SK-N-SH (cell line): ENCODE measurements around the gene FBXO2. TPM values are rescaled to one million over a fixed set of nuclear protein-coding genes. Genes with fewer than 3 reads are reported as not detected.

Source experiments
- CTCF ChIA-PET: fragments of 300-600, 350-600 bp; formaldehyde crosslinking; extraction: SDS; loops from one replicate; lab custom pipeline; 2021; lab: Yijun Ruan, JAX
- POLR2A ChIA-PET: fragments of 350-600 bp; sonication (Branson Sonifier 250); formaldehyde crosslinking; extraction: SDS; loops from one replicate; lab custom pipeline; 2020; ENCODE audit warnings: antibody characterized with exemption, inconsistent platforms; lab: Yijun Ruan, JAX
- DNase-seq: peaks from one replicate; pipeline ENCODE4 v3.0.0; 2012
- H2AFZ ChIP-seq: fragments of 200-600 bp; sonication (generic); 2 replicates; pipeline ENCODE4 v1.8.1; 2016; ENCODE audit warnings: antibody characterized with exemption, mild to moderate bottlenecking, low read depth
- H3F3A ChIP-seq: fragments of 200-600 bp; sonication (generic); replicated peaks from 2 replicates; pipeline ENCODE3; 2016; ENCODE audit warnings: antibody characterized with exemption, mild to moderate bottlenecking; ENCODE audit not compliant: insufficient read depth
- H3K27ac ChIP-seq, 2 experiments: fragments of 200-500 bp in 1 of 2; fragments of 200-600 bp in 1 of 2; sonication (Bioruptor generic) in 1 of 2; sonication (generic), shearing (Covaris generic) in 1 of 2; 2 replicates each; pipeline versions ENCODE4 v1.5.1 to v1.6.1; 2014 to 2016; ENCODE audit warnings: low read depth in 2 of 2, inconsistent platforms in 1 of 2, low read length in 1 of 2, mild to moderate bottlenecking in 1 of 2, mixed read lengths in 1 of 2
- H3K27me3 ChIP-seq: fragments of 200-600 bp; sonication (generic), shearing (Covaris generic); 2 replicates; pipeline ENCODE4 v1.6.1; 2016; ENCODE audit warnings: mixed run types; ENCODE audit not compliant: insufficient read depth
- H3K36me3 ChIP-seq, 2 experiments: fragments of 200-500 bp in 1 of 2; fragments of 200-600 bp in 1 of 2; sonication (Bioruptor generic) in 1 of 2; sonication (generic) in 1 of 2; replicated peaks in 1 of 2; 2 replicates each; pipeline versions ENCODE3 to v1.5.1; 2014 to 2016; ENCODE audit warnings: low read length in 1 of 2, mild to moderate bottlenecking in 1 of 2; ENCODE audit not compliant: insufficient read depth in 2 of 2, control insufficient read depth in 1 of 2
- H3K4me1 ChIP-seq, 2 experiments: fragments of 200-500 bp in 1 of 2; fragments of 200-600 bp in 1 of 2; sonication (Bioruptor generic) in 1 of 2; sonication (generic), shearing (Covaris generic) in 1 of 2; 2 replicates each; pipeline versions ENCODE4 v1.5.1 to v1.6.1; 2014 to 2016; ENCODE audit warnings: low read depth in 1 of 2, low read length in 1 of 2, mixed run types in 1 of 2; ENCODE audit not compliant: insufficient read depth in 2 of 2, control insufficient read depth in 1 of 2
- H3K4me2 ChIP-seq: fragments of 200-600 bp; sonication (generic), shearing (Covaris generic); 2 replicates; pipeline ENCODE4 v1.6.1; 2017; ENCODE audit warnings: mixed run types
- H3K4me3 ChIP-seq, 2 experiments: fragments of 200-500 bp in 1 of 2; fragments of 200-600 bp in 1 of 2; sonication (Bioruptor generic) in 1 of 2; sonication (generic), shearing (Covaris generic) in 1 of 2; 2 replicates each; pipeline versions ENCODE4 v1.5.1 to v1.8.1; 2014 to 2016; ENCODE audit warnings: low read depth in 2 of 2, inconsistent platforms in 1 of 2, low read length in 1 of 2, mild to moderate bottlenecking in 1 of 2, mixed read lengths in 1 of 2, moderate library complexity in 1 of 2
- H3K79me2 ChIP-seq: fragments of 200-600 bp; sonication (generic); 2 replicates; pipeline ENCODE4 v1.8.1; 2017; ENCODE audit warnings: mild to moderate bottlenecking; ENCODE audit not compliant: insufficient read depth
- H3K9ac ChIP-seq: fragments of 200-600 bp; sonication (generic); 2 replicates; pipeline ENCODE4 v1.6.1; 2017; ENCODE audit warnings: mixed run types
- H3K9me2 ChIP-seq: fragments of 200-600 bp; sonication (generic); 2 replicates; pipeline ENCODE4 v1.6.1; 2017; ENCODE audit warnings: mixed run types
- H3K9me3 ChIP-seq: fragments of 200-600 bp; sonication (generic); 2 replicates; pipeline ENCODE4 v1.6.1; 2017; ENCODE audit warnings: mixed run types, mild to moderate bottlenecking, moderate library complexity
- H4K20me1 ChIP-seq: fragments of 200-600 bp; sonication (generic); 2 replicates; pipeline ENCODE4 v1.6.1; 2017; ENCODE audit warnings: mild to moderate bottlenecking, mixed run types; ENCODE audit not compliant: insufficient read depth
- CHD2 ChIP-seq: fragments of 150-350 bp; IDR thresholded peaks from 2 replicates; pipeline ENCODE4 v1.6.1; 2018; ENCODE audit warnings: low read length; ENCODE audit not compliant: partially characterized antibody
- CTCF ChIP-seq: fragments of 200-600 bp; sonication (generic); IDR thresholded peaks from 2 replicates; pipeline ENCODE4 v1.6.1; 2017; ENCODE audit warnings: antibody characterized with exemption, mild to moderate bottlenecking, moderate library complexity
- ELF1 ChIP-seq: IDR thresholded peaks from 2 replicates; pipeline ENCODE4 v1.4.0; 2012
- GATA2 ChIP-seq: sonication (generic); formaldehyde crosslinking; IDR thresholded peaks from 2 replicates; pipeline ENCODE4 v1.5.0; 2020; ENCODE audit warnings: mild to moderate bottlenecking, missing genetic modification reagents
- IRF3 ChIP-seq: fragments of 150-350 bp; IDR thresholded peaks from 2 replicates; pipeline ENCODE4 v1.6.1; 2016; ENCODE audit warnings: mild to moderate bottlenecking, low read depth, low read length
- MEF2A ChIP-seq: IDR thresholded peaks from 2 replicates; pipeline ENCODE4 v1.4.0; 2012; ENCODE audit warnings: low read depth, borderline replicate concordance
- NFIC ChIP-seq: IDR thresholded peaks from 2 replicates; pipeline ENCODE4 v1.4.0; 2012; ENCODE audit warnings: borderline replicate concordance
- POLR2AphosphoS5 ChIP-seq: IDR thresholded peaks from 2 replicates; pipeline ENCODE4 v1.6.1; 2012; ENCODE audit warnings: low read depth, low read length
- RAD21 ChIP-seq: IDR thresholded peaks from 2 replicates; pipeline ENCODE4 v1.6.1; 2012; ENCODE audit warnings: mild to moderate bottlenecking, low read length
- RCOR1 ChIP-seq: fragments of 150-350 bp; IDR thresholded peaks from 2 replicates; pipeline ENCODE4 v1.6.1; 2017; ENCODE audit warnings: antibody characterized with exemption, low read length
- REST ChIP-seq: IDR thresholded peaks from 2 replicates; pipeline ENCODE4 v1.6.1; 2012; ENCODE audit warnings: mild to moderate bottlenecking, low read depth, low read length, moderate library complexity
- SIN3A ChIP-seq: IDR thresholded peaks from 2 replicates; pipeline ENCODE4 v1.6.1; 2012; ENCODE audit warnings: low read depth, mild to moderate bottlenecking, low read length, moderate library complexity, borderline replicate concordance
- SMC3 ChIP-seq: IDR thresholded peaks from 2 replicates; pipeline ENCODE4 v1.6.1; 2012; ENCODE audit warnings: low read depth, low read length, improper control_type of control experiment
- TCF12 ChIP-seq: IDR thresholded peaks from 2 replicates; pipeline ENCODE4 v1.4.0; 2012
- USF1 ChIP-seq: IDR thresholded peaks from 2 replicates; pipeline ENCODE4 v1.4.0; 2012; ENCODE audit warnings: low read depth, borderline replicate concordance
- USF2 ChIP-seq: fragments of 150-350 bp; IDR thresholded peaks from 2 replicates; pipeline ENCODE4 v1.6.1; 2017; ENCODE audit warnings: antibody characterized with exemption, low read length, low read depth, borderline replicate concordance
- WGBS: methylation state at CpG from one replicate; pipeline ENCODE4 v1.1.6; 2017; ENCODE audit warnings: low lambda C conversion rate; 5-methylcytosine and 5-hydroxymethylcytosine counted together
- polyA plus RNA-seq, 3 experiments: library from polyadenylated mRNA; depleted of rRNA; stranded (reverse); fragments of >200 nt; gene quantifications; 2 replicates each; pipeline ENCODE4 v1.2.3, GENCODE V29; 2012

The FBXO2 gene
- polyA plus RNA-seq, 1 of the 3 experiments (the other 2 are of a cell fraction): 21.7 TPM

GRCh38 chr1:11626551-11626950, 27.7 kb downstream of the FBXO2 start:
- H3K27ac ChIP-seq: no peak overlapping the region
- TF ChIP-seq REST (no peak), SIN3A (no peak), NFIC (no peak), RCOR1 (no peak), ELF1 (no peak), CTCF (no peak), SMC3 (no peak), CHD2 (no peak), POLR2AphosphoS5 (no peak), RAD21 (no peak)
- CTCF ChIA-PET: interaction anchor here (0.6 to 5.6 kb wide), 4 partner anchors 8 to 384 kb away, joined by 3 to 21 read pairs (median 3); no protein-coding TSS in a partner anchor
- no peak overlapping the region for H3K4me2 ChIP-seq
- H3K79me2 ChIP-seq: no peaks in the 10 kb centered on the region
- H3K4me1 ChIP-seq: peaks cover 0 to 7% of the 10 kb centered on the region in 2 experiments; a peak in 1 of 4 replicates
- H3F3A ChIP-seq: no peaks in the 10 kb centered on the region
- H3K9me3 ChIP-seq: no peaks in the 10 kb centered on the region
- no peaks in the 10 kb centered on the region for H4K20me1 ChIP-seq
- POLR2A ChIA-PET: interaction anchor here (0.6 kb wide), 1 partner anchor 750 kb away, joined by 4 read pairs; no protein-coding TSS in a partner anchor
- no peaks in the 10 kb centered on the region for H3K36me3 ChIP-seq
- DNase-seq: no peak
- 42% methylated on average over 3 of the region's 3 CpGs for whole genome bisulfite sequencing
- no peak overlapping the region for H2AFZ ChIP-seq
- H3K27me3 ChIP-seq: no peaks in the 10 kb centered on the region; the same call in 1 of the 2 replicates
- H3K9ac ChIP-seq: no peak overlapping the region
- no peaks in the 10 kb centered on the region for H3K9me2 ChIP-seq
- no peak overlapping the region for H3K4me3 ChIP-seq

- H3F3A ChIP-seq: no peaks in the 10 kb centered on the region
- H2AFZ ChIP-seq: no peak overlapping the region
- no peaks in the 10 kb centered on the region for H3K79me2 ChIP-seq
- no peak overlapping the region for H3K9ac ChIP-seq
- H4K20me1 ChIP-seq: no peaks in the 10 kb centered on the region
- POLR2A ChIA-PET: no interaction called here
- H3K27ac ChIP-seq: no peak overlapping the region
- no peak for DNase-seq
- no peaks in the 10 kb centered on the region for H3K9me3 ChIP-seq
- CTCF ChIA-PET: interaction anchor here (1.1 to 1.4 kb wide), 2 partner anchors 11 to 27 kb away, joined by 3 read pairs; no protein-coding TSS in a partner anchor
- H3K27me3 ChIP-seq: no peaks in the 10 kb centered on the region; the same call in 1 of the 2 replicates
- WGBS: 57% methylated on average over 8 of the region's 8 CpGs
- no peaks in the 10 kb centered on the region for H3K9me2 ChIP-seq
- H3K4me3 ChIP-seq: no peak overlapping the region
- H3K4me2 ChIP-seq: no peak overlapping the region
- no peaks in the 10 kb centered on the region for H3K36me3 ChIP-seq
- H3K4me1 ChIP-seq: peaks cover 0 to 4% of the 10 kb centered on the region in 2 experiments; a peak in 1 of 4 replicates
- no peak for TF ChIP-seq NFIC
- TF ChIP-seq RAD21: no peak
- TF ChIP-seq TCF12: no peak
- no peak for TF ChIP-seq MEF2A
- TF ChIP-seq USF2: no peak
- TF ChIP-seq USF1: no peak
- TF ChIP-seq CTCF: no peak
- no peak for TF ChIP-seq IRF3
- TF ChIP-seq GATA2 (CRISPR knock-in tag): no peak
These were observed 30.5 kb downstream of the FBXO2 start for GRCh38 chr1:11623702-11624101.
